Measurements from ENCODE around the gene SPDYE4.

The SPDYE4 gene

DNA sequence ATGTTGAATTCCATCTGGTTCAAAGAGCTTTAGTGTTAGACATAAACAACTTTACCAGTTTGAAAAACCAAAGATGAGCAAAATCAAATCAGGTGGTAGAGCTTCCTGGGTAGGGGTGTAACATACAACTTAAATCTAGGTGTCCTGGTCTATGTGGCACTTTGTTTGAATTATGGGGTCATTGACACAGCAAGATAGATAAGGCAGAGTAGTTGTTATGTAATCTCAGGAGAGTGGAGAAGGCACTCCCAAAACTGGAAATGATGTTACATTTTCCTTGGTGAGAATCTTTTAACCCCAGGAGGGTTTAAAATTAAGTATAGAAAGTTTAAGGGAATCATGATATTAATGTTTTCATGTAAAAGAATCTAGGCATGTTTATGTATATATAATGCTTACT lies 45.6 kb downstream of the SPDYE4 start:
- no peak overlapping the region for H3K27ac ChIP-seq (replicated peaks; ENCODE audit: low read length)

DNA sequence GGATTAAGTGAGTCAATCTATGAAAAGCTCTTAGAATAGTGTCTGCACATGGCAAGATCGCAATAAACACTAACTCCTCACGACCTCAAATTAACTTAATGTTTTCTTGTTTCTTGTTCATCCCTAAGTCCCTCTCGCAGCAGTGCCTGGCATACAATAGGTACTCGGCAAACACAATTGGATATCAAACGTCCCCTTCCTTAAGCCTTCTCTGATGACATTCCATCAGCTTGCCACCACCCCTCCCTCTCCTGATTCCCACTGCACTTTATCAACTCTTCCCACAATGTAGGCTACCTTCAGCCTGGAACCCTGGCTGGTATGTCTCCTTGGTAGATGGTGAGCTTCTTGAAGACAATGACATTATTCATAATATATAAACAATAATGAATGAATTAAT lies 47.1 kb downstream of the SPDYE4 start:
- Histone ChIP-seq H3K4me1 (ENCODE audit: control insufficient read depth in 2 of 2, insufficient read depth in 1 of 2, low read depth in 1 of 2, low read length in 2 of 2) (peaks cover 1 to 3% of the 10 kb centered on the region in 2 donors), H4K91ac (ENCODE audit: low read depth, low read length, poor library complexity) (no peak overlapping the region), H2BK15ac (ENCODE audit: low read length) (no peak overlapping the region), H3K14ac (ENCODE audit: low read length) (no peak overlapping the region), H3K4ac (ENCODE audit: low read length) (no peak overlapping the region), H3K36me3 (replicated peaks in 1 of 2; ENCODE audit: control insufficient read depth in 2 of 2, insufficient read depth in 2 of 2, low read length in 2 of 2) (no peaks in the 10 kb centered on the region), H3K4me2 (ENCODE audit: insufficient read depth, low read length, poor library complexity, severe bottlenecking) (no peak overlapping the region), H3K27ac (replicated peaks; ENCODE audit: low read length) (no peak overlapping the region), H3K18ac (ENCODE audit: low read length) (no peak overlapping the region), H2BK120ac (ENCODE audit: low read depth, low read length) (no peak overlapping the region), H3K27me3 (ENCODE audit: control insufficient read depth in 3 of 3, insufficient read depth in 3 of 3, low read depth in 1 of 3, low read length in 3 of 3) (no peaks in the 10 kb centered on the region), H2BK12ac (ENCODE audit: low read length) (no peak overlapping the region), H2BK5ac (ENCODE audit: low read length) (no peak overlapping the region), H4K8ac (ENCODE audit: low read depth, low read length) (no peak overlapping the region), H2AK5ac (ENCODE audit: low read depth, low read length) (no peak overlapping the region), H3K9me3 (replicated peaks in 1 of 2; ENCODE audit: control insufficient read depth in 2 of 2, insufficient read depth in 1 of 2, low read depth in 1 of 2, low read length in 2 of 2) (peaks cover 0 to 6% of the 10 kb centered on the region in 2 donors), H3K9ac (ENCODE audit: low read depth, low read length, poor library complexity) (no peak overlapping the region), H3K4me3 (ENCODE audit: low read length in 2 of 2) (no peak overlapping the region), H2AFZ (ENCODE audit: low read length) (no peak overlapping the region), H3K23ac (ENCODE audit: low read depth, low read length, poor library complexity) (no peak overlapping the region), H3K79me1 (ENCODE audit: low read depth, low read length) (no peaks in the 10 kb centered on the region)
- no CpG with 5 or more reads among the region's 5 CpGs for WGBS, 2 donors (ENCODE audit: extremely low coverage in 2 of 2, insufficient read length in 2 of 2, insufficient replicate concordance in 1 of 2)
- DNase-seq (ENCODE audit: low spot score) = no peak

More for the DNA sequence above, 45.6 kb downstream of the SPDYE4 start:
- Histone ChIP-seq H4K8ac (ENCODE audit: low read depth, low read length) (no peak overlapping the region), H3K4ac (ENCODE audit: low read length) (no peak overlapping the region), H3K23ac (ENCODE audit: low read depth, low read length, poor library complexity) (no peak overlapping the region), H2AK5ac (ENCODE audit: low read depth, low read length) (no peak overlapping the region), H3K4me2 (ENCODE audit: insufficient read depth, low read length, poor library complexity, severe bottlenecking) (no peak overlapping the region), H3K27me3 (ENCODE audit: control insufficient read depth in 3 of 3, insufficient read depth in 3 of 3, low read depth in 1 of 3, low read length in 3 of 3) (no peaks in the 10 kb centered on the region), H3K14ac (ENCODE audit: low read length) (no peak overlapping the region), H3K4me1 (ENCODE audit: control insufficient read depth in 2 of 2, insufficient read depth in 1 of 2, low read depth in 1 of 2, low read length in 2 of 2) (peaks cover 1 to 3% of the 10 kb centered on the region in 2 donors), H3K9me3 (replicated peaks in 1 of 2; ENCODE audit: control insufficient read depth in 2 of 2, insufficient read depth in 1 of 2, low read depth in 1 of 2, low read length in 2 of 2) (peaks cover 0 to 8% of the 10 kb centered on the region in 2 donors), H2BK15ac (ENCODE audit: low read length) (no peak overlapping the region), H2AFZ (ENCODE audit: low read length) (no peak overlapping the region), H3K36me3 (replicated peaks in 1 of 2; ENCODE audit: control insufficient read depth in 2 of 2, insufficient read depth in 2 of 2, low read length in 2 of 2) (no peaks in the 10 kb centered on the region), H3K18ac (ENCODE audit: low read length) (no peak overlapping the region), H3K79me1 (ENCODE audit: low read depth, low read length) (no peaks in the 10 kb centered on the region), H4K91ac (ENCODE audit: low read depth, low read length, poor library complexity) (no peak overlapping the region), H3K9ac (ENCODE audit: low read depth, low read length, poor library complexity) (no peak overlapping the region), H3K4me3 (ENCODE audit: low read length in 2 of 2) (no peak overlapping the region), H2BK5ac (ENCODE audit: low read length) (no peak overlapping the region), H2BK120ac (ENCODE audit: low read depth, low read length) (no peak overlapping the region), H2BK12ac (ENCODE audit: low read length) (no peak overlapping the region)
- no peak for DNase-seq (ENCODE audit: low spot score)

DNA sequence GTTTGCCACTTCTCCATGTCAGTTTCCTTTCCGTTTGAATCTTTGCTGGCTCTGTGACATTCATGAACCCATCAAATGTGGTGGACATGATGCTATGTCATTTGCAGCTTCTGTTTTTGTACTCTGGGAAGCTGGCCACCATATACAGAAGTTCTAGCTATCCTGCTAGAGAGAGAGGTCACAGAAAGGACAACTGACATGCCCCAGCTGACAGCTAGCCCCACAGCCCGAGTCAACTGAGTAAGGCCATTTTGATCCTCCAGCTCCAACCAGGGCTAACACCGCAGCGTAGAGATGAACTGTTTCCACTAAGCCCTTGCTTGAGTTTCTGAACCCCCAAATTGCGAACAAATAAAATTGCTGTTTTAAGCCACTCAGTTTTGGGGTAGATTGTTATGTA lies 47.5 kb downstream of the SPDYE4 start:
- no peak overlapping the region for H2AK5ac ChIP-seq (ENCODE audit: low read depth, low read length)
- no peak overlapping the region for H3K4me3 ChIP-seq (ENCODE audit: low read length in 2 of 2)
- WGBS, 2 donors (ENCODE audit: extremely low coverage in 2 of 2, insufficient read length in 2 of 2, insufficient replicate concordance in 1 of 2) = no CpG with 5 or more reads among the region's 5 CpGs
- no peak overlapping the region for H2BK12ac ChIP-seq (ENCODE audit: low read length)
- H3K79me1 ChIP-seq (ENCODE audit: low read depth, low read length) = no peaks in the 10 kb centered on the region
- DNase-seq (ENCODE audit: low spot score) = no peak
- no peak overlapping the region for H3K4ac ChIP-seq (ENCODE audit: low read length)
- H3K18ac ChIP-seq (ENCODE audit: low read length) = no peak overlapping the region
- H3K4me1 ChIP-seq (ENCODE audit: control insufficient read depth in 2 of 2, insufficient read depth in 1 of 2, low read depth in 1 of 2, low read length in 2 of 2) = peaks cover 1 to 3% of the 10 kb centered on the region in 2 donors
- H3K9ac ChIP-seq (ENCODE audit: low read depth, low read length, poor library complexity) = no peak overlapping the region
- no peak overlapping the region for H2AFZ ChIP-seq (ENCODE audit: low read length)
- H3K4me2 ChIP-seq (ENCODE audit: insufficient read depth, low read length, poor library complexity, severe bottlenecking) = no peak overlapping the region
- no peak overlapping the region for H4K8ac ChIP-seq (ENCODE audit: low read depth, low read length)
- no peaks in the 10 kb centered on the region for H3K27me3 ChIP-seq (ENCODE audit: control insufficient read depth in 3 of 3, insufficient read depth in 3 of 3, low read depth in 1 of 3, low read length in 3 of 3)
- no peak overlapping the region for H2BK120ac ChIP-seq (ENCODE audit: low read depth, low read length)
- H3K14ac ChIP-seq (ENCODE audit: low read length) = no peak overlapping the region
- H3K23ac ChIP-seq (ENCODE audit: low read depth, low read length, poor library complexity) = no peak overlapping the region
- no peak overlapping the region for H2BK5ac ChIP-seq (ENCODE audit: low read length)
- no peaks in the 10 kb centered on the region for H3K36me3 ChIP-seq (replicated peaks in 1 of 2; ENCODE audit: control insufficient read depth in 2 of 2, insufficient read depth in 2 of 2, low read length in 2 of 2)
- no peak overlapping the region for H2BK15ac ChIP-seq (ENCODE audit: low read length)
- peaks cover 0 to 6% of the 10 kb centered on the region in 2 donors for H3K9me3 ChIP-seq (replicated peaks in 1 of 2; ENCODE audit: control insufficient read depth in 2 of 2, insufficient read depth in 1 of 2, low read depth in 1 of 2, low read length in 2 of 2)
- no peak overlapping the region for H4K91ac ChIP-seq (ENCODE audit: low read depth, low read length, poor library complexity)
- H3K27ac ChIP-seq (replicated peaks; ENCODE audit: low read length) = no peak overlapping the region

DNA sequence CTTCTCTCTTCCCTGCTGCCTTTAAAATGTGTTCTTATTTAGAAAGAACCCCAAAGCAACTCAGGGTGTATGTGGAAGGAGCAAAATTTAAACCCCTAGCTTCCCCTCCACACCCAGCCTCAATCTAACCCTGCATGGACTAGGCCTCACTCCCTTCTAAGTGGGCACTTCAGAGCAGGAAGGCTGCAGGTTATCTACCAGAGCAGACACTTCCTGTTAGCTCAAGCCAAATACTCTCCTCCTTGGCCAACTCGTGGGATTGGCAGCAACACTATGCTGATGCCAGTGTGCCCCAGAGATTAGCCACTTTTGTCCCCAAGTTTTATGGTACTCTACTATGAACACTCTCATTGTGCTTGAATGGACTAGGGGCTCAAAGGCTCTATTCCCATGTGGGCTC lies 49.3 kb downstream of the SPDYE4 start:
- no peaks in the 10 kb centered on the region for H3K27me3 ChIP-seq (ENCODE audit: control insufficient read depth in 3 of 3, insufficient read depth in 3 of 3, low read depth in 1 of 3, low read length in 3 of 3)
- no peak overlapping the region for H2BK15ac ChIP-seq (ENCODE audit: low read length)
- H2BK120ac ChIP-seq (ENCODE audit: low read depth, low read length) = no peak overlapping the region
- WGBS, 2 donors (ENCODE audit: extremely low coverage in 2 of 2, insufficient read length in 2 of 2, insufficient replicate concordance in 1 of 2) = no CpG with 5 or more reads among the region's 1 CpG
- no peak overlapping the region for H3K4me2 ChIP-seq (ENCODE audit: insufficient read depth, low read length, poor library complexity, severe bottlenecking)
- no peak overlapping the region for H3K4me3 ChIP-seq (ENCODE audit: low read length in 2 of 2)
- no peaks in the 10 kb centered on the region for H3K36me3 ChIP-seq (replicated peaks in 1 of 2; ENCODE audit: control insufficient read depth in 2 of 2, insufficient read depth in 2 of 2, low read length in 2 of 2)
- H3K4ac ChIP-seq (ENCODE audit: low read length) = no peak overlapping the region
- H3K9ac ChIP-seq (ENCODE audit: low read depth, low read length, poor library complexity) = no peak overlapping the region
- no peak overlapping the region for H3K18ac ChIP-seq (ENCODE audit: low read length)
- H3K14ac ChIP-seq (ENCODE audit: low read length) = no peak overlapping the region
- H2BK12ac ChIP-seq (ENCODE audit: low read length) = no peak overlapping the region
- no peak overlapping the region for H4K91ac ChIP-seq (ENCODE audit: low read depth, low read length, poor library complexity)
- H2AK5ac ChIP-seq (ENCODE audit: low read depth, low read length) = no peak overlapping the region
- H2AFZ ChIP-seq (ENCODE audit: low read length) = no peak overlapping the region
- no peaks in the 10 kb centered on the region for H3K79me1 ChIP-seq (ENCODE audit: low read depth, low read length)
- peaks cover 0 to 6% of the 10 kb centered on the region in 2 donors for H3K9me3 ChIP-seq (replicated peaks in 1 of 2; ENCODE audit: control insufficient read depth in 2 of 2, insufficient read depth in 1 of 2, low read depth in 1 of 2, low read length in 2 of 2)
- no peak overlapping the region for H3K23ac ChIP-seq (ENCODE audit: low read depth, low read length, poor library complexity)
- no peak overlapping the region for H4K8ac ChIP-seq (ENCODE audit: low read depth, low read length)
- H3K4me1 ChIP-seq (ENCODE audit: control insufficient read depth in 2 of 2, insufficient read depth in 1 of 2, low read depth in 1 of 2, low read length in 2 of 2) = peaks cover 1 to 3% of the 10 kb centered on the region in 2 donors
- no peak for DNase-seq (ENCODE audit: low spot score)
- H2BK5ac ChIP-seq (ENCODE audit: low read length) = no peak overlapping the region
- H3K27ac ChIP-seq (replicated peaks; ENCODE audit: low read length) = no peak overlapping the region
